ENCODE data around the gene SF1.

Gene SF1

DNA sequence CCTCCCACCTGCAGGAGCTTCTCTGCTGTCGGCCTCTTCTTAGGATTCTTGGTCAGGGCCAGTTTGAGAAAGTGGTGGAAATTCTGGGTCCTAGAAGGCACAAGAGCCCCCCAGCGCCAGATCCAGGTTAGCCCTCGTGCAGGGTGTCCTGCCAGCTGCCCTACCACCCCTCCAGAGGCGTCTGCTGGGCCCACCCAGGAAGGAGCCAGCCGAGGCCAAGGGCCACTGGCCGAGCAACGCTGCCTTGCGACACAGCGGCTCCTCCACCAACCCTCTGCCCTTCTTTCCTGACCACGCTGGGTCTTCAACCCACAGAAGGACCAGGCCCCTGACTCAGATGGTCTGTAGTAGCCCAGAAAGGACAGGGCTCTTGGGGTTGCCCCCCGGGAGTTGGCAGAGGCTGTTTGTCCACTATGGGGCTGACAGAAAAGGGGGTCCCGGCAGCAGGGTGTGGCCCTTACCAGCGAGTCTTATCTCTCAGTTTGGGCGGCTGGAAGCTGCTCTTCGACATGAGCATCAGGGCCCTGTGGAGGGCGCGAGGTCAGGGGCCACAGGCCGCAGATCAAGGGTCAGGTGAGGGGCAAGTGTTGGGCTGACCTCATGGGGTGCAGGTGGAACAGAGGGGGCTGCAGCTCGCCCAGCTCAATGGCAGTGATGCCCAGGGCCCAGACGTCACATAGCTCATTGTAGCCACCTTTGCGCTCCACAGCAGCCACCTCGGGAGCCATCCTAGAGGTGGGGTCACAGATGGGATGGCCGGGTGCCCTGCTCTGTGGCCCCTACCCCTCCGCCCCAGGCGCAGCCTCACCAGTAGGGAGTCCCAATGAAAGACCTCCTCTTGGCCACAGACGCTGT lies 22.2 kb upstream of the SF1 start:
- peak; percentile 7 for DNase-seq (ENCODE audit: insufficient read length)
- no peak for TF ChIP-seq POLR2A (IDR thresholded peaks at IDR 0.05; ENCODE audit: low read depth, low read length)
- TF ChIP-seq POLR2AphosphoS5 (IDR thresholded peaks at IDR 0.05; ENCODE audit: low read depth, low read length): no peak
- TF ChIP-seq TAF1 (IDR thresholded peaks at IDR 0.05; ENCODE audit: borderline replicate concordance, low read depth, low read length): no peak
- peak; percentile 62 for FAIRE-seq

DNA sequence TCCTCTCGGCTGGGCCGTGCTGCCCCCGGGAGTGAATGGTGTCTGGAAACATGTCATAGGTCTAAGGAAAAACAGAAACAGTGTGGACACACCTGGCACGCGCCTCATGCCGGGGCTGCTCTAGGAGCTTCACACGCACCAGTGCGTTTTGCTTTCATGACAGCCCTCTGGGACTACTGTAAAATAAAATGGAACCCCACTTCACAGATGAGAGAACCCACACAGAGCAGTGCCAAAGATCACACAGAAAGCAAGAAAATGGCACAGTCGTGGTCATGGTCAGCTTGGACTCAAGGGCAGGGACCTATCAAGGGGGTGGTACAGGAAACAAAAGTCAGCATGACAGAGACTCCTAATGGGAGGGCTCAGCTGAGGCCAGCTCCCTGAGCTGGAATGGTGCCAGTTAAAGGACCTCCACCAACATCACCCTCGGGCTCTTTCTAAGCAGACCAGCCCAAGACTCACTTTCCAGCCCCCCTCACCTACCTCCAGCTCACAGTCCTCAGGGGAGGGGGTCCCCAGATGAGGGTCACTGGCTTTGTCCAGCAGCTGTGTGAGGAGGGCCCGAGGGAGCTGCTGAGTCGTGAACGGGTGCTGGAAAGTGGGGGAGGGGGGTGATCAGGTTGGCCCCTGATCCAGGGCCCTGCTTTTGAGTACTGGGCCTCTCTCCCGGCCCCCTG lies 21.4 kb upstream of the SF1 start:
- FAIRE-seq (peak; percentile 33), DNase-seq (ENCODE audit: insufficient read length) (peak; percentile 41)
- no peak for TF ChIP-seq POLR2A (IDR thresholded peaks at IDR 0.05; ENCODE audit: low read depth, low read length)
- no peak for TF ChIP-seq POLR2AphosphoS5 (IDR thresholded peaks at IDR 0.05; ENCODE audit: low read depth, low read length)
- TF ChIP-seq TAF1 (IDR thresholded peaks at IDR 0.05; ENCODE audit: borderline replicate concordance, low read depth, low read length): no peak

DNA sequence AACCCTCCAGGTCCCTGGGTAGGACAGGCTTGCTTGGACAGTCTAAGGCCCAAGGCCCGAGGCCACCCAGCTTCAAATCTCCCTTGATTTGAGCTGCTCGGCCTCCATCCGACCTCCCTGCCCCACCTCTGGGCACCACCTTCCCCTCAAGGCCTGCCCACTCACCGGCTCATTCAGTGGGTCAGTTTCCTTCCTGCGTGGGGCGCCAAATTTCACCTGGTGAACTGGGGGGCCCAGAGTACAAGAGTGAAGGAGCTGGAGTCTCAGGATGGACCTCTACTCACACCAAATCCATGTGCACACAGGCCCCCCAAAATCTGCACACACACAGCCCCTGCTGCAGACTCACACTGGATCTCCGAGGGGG lies 20.9 kb upstream of the SF1 start:
- FAIRE-seq (no peak), DNase-seq (ENCODE audit: insufficient read length) (no peak)
- no peak for TF ChIP-seq POLR2A (IDR thresholded peaks at IDR 0.05; ENCODE audit: low read depth, low read length)
- no peak for TF ChIP-seq TAF1 (IDR thresholded peaks at IDR 0.05; ENCODE audit: borderline replicate concordance, low read depth, low read length)
- TF ChIP-seq POLR2AphosphoS5 (IDR thresholded peaks at IDR 0.05; ENCODE audit: low read depth, low read length): no peak

DNA sequence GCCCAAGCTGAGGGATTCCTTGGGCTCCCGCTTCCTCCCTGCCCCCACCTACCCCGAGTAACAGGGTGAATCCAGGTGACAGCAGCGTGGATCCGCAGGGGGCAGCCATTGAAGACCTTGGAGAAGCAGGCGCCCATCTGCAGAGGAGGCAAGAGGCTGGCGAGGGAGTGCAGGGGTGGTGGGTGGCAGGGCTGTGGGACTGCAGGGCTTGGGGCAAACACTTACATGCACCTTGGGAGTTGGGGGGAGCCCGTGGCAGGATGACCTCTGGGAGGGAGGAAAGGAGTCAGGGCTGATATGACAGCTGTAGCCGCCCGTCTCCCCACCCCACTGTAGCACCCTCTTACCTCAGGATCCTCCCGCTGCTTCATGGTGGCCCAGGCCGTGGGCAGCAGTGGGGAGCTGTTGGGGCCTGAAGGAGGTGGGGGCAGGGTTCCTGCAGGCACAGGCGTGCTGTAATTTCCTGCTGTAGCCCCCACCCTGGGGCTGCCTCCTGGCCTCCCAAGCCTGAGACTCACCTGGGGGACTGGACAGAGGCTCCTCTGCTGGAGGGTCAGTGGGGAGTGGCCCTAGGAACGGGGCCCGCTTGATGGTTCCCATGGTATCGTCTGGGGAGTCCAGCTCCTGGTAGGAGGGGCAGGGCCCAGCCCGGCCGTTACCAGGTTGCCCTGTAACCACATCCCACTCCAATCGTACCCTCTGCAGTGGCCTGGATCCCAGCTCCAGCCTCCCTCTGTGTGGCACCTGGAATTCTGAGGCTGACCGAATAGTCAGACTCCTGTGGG lies 18.6 kb upstream of the SF1 start:
- FAIRE-seq: no peak

DNA sequence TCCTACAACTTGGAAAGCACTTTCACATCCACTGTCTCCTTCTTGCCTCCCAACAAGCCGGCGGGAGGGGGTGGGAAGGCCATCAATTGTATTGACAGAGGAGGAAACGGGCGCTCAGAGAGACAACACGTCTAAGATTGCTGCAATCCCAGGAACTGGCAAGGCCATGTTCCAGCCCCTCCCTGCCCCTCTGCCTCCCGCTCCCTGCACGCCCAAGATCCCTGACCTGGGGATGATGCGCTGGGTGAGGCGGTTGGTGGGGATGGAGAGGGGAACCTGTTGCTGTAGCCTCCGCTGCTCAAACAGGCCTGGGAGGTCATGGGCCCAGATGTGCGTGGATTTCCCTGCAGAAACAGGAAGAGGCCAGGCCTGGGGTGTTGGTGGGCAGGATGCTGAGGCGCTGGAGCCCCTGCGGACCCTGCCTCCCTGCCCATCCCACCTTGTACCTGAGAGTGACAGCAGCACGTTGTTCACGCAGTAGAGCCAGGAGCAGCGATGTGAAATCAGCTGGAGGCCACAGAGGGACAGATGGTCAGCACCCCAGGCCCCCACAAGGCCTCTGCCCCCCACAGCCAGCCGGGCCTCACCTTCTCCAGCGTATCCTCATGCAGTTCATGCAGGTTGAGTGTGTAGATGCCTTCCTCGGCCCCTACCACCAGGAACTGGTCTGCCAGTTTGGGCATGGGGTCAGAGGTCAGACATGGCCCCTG lies 17.9 kb upstream of the SF1 start:
- FAIRE-seq (no peak), DNase-seq (ENCODE audit: insufficient read length) (peak; percentile 7)
- no peak for TF ChIP-seq POLR2AphosphoS5 (IDR thresholded peaks at IDR 0.05; ENCODE audit: low read depth, low read length)
- TF ChIP-seq TAF1 (IDR thresholded peaks at IDR 0.05; ENCODE audit: borderline replicate concordance, low read depth, low read length): no peak
- no peak for TF ChIP-seq POLR2A (IDR thresholded peaks at IDR 0.05; ENCODE audit: low read depth, low read length)

More for the DNA sequence above, 18.6 kb upstream of the SF1 start:
- no peak for TF ChIP-seq TAF1 (IDR thresholded peaks at IDR 0.05; ENCODE audit: borderline replicate concordance, low read depth, low read length)
- TF ChIP-seq POLR2A (IDR thresholded peaks at IDR 0.05; ENCODE audit: low read depth, low read length): no peak
- TF ChIP-seq POLR2AphosphoS5 (IDR thresholded peaks at IDR 0.05; ENCODE audit: low read depth, low read length): no peak
- DNase-seq (ENCODE audit: insufficient read length): no peak

DNA sequence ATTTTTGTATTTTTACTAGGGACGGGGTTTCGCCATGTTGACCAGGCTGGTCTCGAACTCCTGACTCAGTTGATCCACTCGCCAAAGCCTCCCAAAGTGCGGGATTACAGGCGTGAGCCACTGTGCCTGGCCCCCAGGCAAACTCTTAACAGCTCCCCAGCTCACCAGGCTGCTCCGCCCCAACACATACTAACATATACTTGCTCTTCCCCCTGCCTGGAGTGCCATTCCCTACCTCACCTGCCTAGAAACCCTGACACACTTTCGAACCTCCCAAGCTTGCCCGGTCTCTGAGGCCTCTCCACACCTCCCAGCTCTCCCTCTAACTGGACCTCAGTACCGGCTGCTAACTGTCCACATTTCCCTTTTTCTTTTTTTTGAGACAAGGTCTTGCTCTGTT lies 16.2 kb upstream of the SF1 start:
- no peak for DNase-seq (ENCODE audit: insufficient read length)
- TF ChIP-seq POLR2A (IDR thresholded peaks at IDR 0.05; ENCODE audit: low read depth, low read length): no peak
- no peak for TF ChIP-seq TAF1 (IDR thresholded peaks at IDR 0.05; ENCODE audit: borderline replicate concordance, low read depth, low read length)
- TF ChIP-seq POLR2AphosphoS5 (IDR thresholded peaks at IDR 0.05; ENCODE audit: low read depth, low read length): no peak
- FAIRE-seq: no peak

DNA sequence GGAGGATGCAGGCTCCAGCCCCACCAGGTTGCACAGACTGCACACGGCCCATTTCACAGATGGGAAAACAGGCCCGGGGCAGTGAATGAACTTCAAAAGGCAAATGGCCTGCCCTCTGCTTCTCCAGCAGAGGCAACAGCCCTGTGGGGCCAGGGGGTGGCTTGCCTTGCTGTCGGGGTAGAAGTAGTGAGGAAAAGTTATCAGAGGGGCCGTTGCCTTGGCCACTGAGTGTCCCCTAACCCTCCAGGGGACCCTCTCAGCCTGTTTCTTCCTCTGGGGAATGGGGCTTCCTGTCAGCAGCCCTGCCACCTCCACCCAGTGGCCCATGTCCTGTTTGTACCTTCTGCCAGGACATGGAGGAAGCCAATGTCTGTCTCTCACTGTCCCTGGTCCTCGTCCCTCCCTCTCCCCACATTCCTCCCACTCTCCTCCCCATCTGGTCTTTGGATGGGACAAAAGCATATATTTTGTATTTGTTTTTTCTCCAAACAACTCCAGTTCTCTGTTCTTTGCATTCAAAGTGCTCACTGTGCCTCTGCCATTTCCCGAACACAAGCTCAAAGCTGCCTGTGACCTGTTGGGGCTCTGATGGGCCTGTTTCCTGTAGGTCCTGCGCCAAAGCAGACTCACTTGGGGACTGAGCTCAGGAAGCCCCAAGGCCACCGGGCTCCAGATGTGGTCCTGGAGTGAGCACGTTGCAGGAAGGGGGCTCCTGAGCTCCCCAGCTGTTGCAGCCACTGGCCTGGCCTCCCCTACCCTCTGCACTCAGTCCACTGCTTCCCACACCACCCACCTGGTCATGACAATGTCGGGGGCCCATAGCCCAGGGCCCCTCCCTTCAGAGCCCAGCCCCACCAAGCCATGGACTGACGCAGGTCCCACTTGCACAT lies 15.2 kb upstream of the SF1 start:
- DNase-seq (ENCODE audit: insufficient read length) (no peak), FAIRE-seq (no peak)
- no peak for TF ChIP-seq TAF1 (IDR thresholded peaks at IDR 0.05; ENCODE audit: borderline replicate concordance, low read depth, low read length)
- TF ChIP-seq POLR2A (IDR thresholded peaks at IDR 0.05; ENCODE audit: low read depth, low read length): no peak
- no peak for TF ChIP-seq POLR2AphosphoS5 (IDR thresholded peaks at IDR 0.05; ENCODE audit: low read depth, low read length)

DNA sequence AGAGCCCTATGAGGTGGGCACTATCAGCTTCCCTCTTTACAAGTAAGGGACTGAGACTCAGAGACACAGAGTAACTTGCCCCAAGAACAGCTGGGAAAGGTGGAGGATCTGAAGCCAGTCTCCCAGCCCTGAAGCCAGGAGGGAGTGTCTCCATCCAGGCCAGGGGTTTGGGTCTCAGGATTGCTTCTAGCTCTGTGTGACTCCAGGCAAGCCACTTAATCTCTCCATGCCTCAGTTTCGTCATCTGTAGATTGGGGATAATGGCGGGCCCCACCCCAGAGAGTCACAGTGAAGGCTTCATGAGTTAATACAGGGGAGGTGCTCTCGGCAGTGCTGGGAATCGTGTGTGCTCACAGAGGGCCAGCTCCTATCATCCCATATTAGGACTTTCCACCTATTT lies 14.1 kb upstream of the SF1 start:
- TF ChIP-seq TAF1 (IDR thresholded peaks at IDR 0.05; ENCODE audit: borderline replicate concordance, low read depth, low read length) (no peak), POLR2A (IDR thresholded peaks at IDR 0.05; ENCODE audit: low read depth, low read length) (no peak), POLR2AphosphoS5 (IDR thresholded peaks at IDR 0.05; ENCODE audit: low read depth, low read length) (no peak)
- no peak for FAIRE-seq
- DNase-seq (ENCODE audit: insufficient read length): peak; percentile 16

DNA sequence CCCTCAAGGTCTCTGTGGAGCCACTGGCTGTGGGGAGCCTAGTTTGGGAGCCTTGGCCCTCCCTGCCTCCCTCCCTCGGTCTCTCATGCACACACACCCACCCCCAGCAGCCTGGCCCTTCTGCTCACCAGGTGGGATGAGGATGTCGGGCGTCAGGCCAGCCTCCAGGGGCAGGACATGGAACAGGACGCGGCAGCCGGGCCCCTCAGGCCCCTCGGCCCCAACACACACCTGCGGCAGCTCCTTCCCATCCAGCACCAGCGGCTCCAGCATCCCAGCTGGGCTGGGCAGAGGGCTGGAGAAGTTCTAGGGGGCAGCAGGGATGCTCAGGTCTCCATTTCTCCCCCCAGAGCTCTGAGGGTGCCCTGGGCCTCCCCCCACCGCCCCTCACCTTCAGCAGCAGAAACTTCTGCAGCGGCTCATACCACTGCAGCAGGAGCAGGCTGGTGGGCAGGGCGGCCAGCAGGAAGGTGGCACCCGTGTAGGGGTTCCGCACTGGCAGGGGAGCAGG lies 13.5 kb upstream of the SF1 start:
- no peak for FAIRE-seq

More for the DNA sequence above, 13.5 kb upstream of the SF1 start:
- DNase-seq (ENCODE audit: insufficient read length): no peak
- TF ChIP-seq POLR2AphosphoS5 (IDR thresholded peaks at IDR 0.05; ENCODE audit: low read depth, low read length) (no peak), TAF1 (IDR thresholded peaks at IDR 0.05; ENCODE audit: borderline replicate concordance, low read depth, low read length) (no peak), POLR2A (IDR thresholded peaks at IDR 0.05; ENCODE audit: low read depth, low read length) (no peak)

Data from GM12892 (cell line).